Activated naive CD8-positive, alpha-beta T cell (primary cell): ENCODE data around the gene DOLPP1.
"Not testable (repeated sequence)": the region's sequence is repeated elsewhere in the genome, so short reads cannot be mapped to it uniquely, and the experiment has no call there.

Experiments
- H3K27ac Mint-ChIP-seq: one replicate; pipeline ENCODE4 v1.8.0; 2021; ENCODE audit warnings: mixed read lengths
- H3K27me3 Mint-ChIP-seq: one replicate; pipeline ENCODE4 v1.8.0; 2021; ENCODE audit warnings: mixed read lengths
- H3K36me3 Mint-ChIP-seq: one replicate; pipeline ENCODE4 v1.8.0; 2021; ENCODE audit warnings: mixed read lengths
- H3K4me1 Mint-ChIP-seq: one replicate; pipeline ENCODE4 v1.8.0; 2021; ENCODE audit warnings: low read depth, mixed read lengths
- H3K4me3 Mint-ChIP-seq: one replicate; pipeline ENCODE4 v1.8.0; 2021; ENCODE audit warnings: mild to moderate bottlenecking, mixed read lengths
- H3K9me3 Mint-ChIP-seq: one replicate; pipeline ENCODE4 v1.8.0; 2021; ENCODE audit warnings: low read depth, mixed read lengths

The DOLPP1 gene

DNA sequence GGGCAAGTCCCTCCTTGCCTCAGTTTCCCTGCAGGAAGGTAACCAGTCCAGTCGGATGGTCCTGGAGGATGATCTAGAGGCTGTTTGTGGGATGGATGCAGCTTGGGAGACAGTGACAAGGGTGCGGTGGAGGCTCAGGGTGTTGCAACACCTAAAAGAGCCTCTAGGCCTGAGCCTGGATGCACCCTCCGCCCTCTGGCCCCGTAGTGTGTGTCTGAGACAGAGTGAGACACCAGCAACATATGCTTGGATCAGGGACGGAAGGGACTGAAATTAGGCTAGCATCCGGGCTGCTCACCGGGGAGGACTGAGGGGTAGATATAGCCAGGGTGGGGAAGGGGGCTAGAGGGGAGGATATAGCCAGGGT lies 28.6 kb downstream of the DOLPP1 start:
- Mint-ChIP-seq H3K27me3 (no peaks in the 10 kb centered on the region), H3K9me3 (no peaks in the 10 kb centered on the region), H3K4me1 (peaks cover 25% of the 10 kb centered on the region), H3K4me3 (peak overlapping the region; percentile 74), H3K36me3 (no peaks in the 10 kb centered on the region), H3K27ac (no peak overlapping the region)

DNA sequence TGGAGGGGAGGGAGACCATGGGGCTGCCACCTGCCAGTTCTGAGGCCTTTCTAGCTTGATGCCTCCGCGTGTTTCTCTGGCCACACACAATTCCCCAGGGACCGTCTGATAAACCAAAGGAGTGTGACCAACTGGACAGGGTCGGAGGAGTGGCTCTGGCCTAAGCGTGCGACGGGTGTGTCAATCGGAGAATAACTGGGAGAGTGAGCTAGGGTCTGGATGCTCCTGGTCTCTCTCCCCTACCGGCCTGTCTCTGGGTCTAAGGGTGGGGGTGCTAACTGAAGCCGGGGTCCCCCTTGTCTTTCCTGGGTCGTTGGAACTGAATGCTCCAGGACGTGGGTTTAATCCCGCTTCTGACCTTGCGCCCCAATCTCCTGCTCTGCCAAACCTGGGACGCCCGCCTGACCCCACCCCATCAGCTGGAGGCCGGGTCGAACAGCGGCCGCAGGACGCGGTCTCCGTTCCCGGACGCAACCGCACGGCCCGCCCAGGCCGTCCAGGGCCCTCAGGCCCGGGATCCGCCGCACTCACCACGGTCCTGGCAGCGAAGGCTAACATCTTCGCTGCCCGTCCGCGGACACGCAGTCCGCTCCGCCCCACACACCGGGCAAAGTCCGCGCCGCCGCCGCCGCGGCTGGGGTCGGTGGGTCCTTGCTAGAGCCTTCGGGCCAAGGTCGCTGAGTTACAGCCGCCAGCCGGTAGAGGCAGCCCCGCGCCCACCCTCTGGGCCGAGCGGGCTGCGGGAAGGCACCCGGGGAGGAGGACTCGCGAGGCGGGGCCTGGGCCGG lies 29.2 kb downstream of the DOLPP1 start:
- no peaks in the 10 kb centered on the region for H3K9me3 Mint-ChIP-seq
- H3K27ac Mint-ChIP-seq = no peak overlapping the region
- H3K4me1 Mint-ChIP-seq = peaks cover 31% of the 10 kb centered on the region
- H3K4me3 Mint-ChIP-seq = peak overlapping the region; percentile 64
- no peaks in the 10 kb centered on the region for H3K27me3 Mint-ChIP-seq
- H3K36me3 Mint-ChIP-seq = no peaks in the 10 kb centered on the region

DNA sequence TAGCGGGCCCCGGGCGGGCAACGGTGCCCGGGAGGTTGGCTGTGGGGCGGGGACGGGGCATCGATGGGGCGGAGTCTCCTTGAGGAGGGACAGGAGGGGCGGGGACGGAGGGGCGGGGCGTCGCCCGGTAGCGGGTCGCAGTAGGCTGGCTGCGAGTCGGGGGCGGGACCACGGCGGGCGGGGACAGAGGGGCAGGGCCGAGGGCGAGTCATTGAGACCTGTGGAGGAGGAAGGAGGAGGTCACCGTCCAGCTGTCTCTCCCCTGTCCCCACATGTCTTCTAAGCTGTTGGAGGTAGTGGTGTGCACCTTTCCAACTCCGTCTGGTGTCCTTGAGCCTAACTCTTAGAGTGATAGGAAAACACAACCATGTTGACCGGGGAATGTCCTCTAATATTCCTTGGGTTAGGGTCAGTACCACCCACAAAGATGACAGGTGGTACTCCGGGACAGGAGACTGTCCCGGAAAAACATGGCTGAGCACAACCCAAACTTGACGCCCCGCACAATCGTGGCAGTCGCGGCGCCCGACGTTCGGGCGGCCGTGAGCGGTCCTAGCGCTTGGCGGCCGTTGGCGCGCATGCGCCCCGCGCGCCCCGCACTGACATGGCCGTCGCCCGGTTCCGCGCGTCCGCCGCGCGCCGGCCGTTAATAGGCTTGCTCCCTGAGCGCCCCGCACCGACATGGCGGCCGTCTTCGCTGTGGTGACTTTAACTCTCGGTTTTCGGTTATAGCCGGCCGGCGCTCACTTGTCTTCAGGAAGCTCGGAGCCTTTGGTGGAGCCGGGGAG lies 30.0 kb downstream of the DOLPP1 start, which contains the start of the genes CRAT and PTPA:
Gene CRAT (minus strand): TSS at position 54 of the 788 bp plus-strand sequence. CDS start 284 bp downstream, outside the sequence.
Gene PTPA (plus strand): TSS at position 676 of the 788 bp plus-strand sequence. CDS start 186 bp downstream, outside the sequence.
- Mint-ChIP-seq H3K4me1 (peaks cover 36% of the 10 kb centered on the region), H3K36me3 (no peaks in the 10 kb centered on the region), H3K27ac (peak within 1 kb of the TSS; percentile 92), H3K27me3 (no peaks in the 10 kb centered on the region), H3K4me3 (peak within 1 kb of the TSS; percentile 94), H3K9me3 (no peaks in the 10 kb centered on the region)

DNA sequence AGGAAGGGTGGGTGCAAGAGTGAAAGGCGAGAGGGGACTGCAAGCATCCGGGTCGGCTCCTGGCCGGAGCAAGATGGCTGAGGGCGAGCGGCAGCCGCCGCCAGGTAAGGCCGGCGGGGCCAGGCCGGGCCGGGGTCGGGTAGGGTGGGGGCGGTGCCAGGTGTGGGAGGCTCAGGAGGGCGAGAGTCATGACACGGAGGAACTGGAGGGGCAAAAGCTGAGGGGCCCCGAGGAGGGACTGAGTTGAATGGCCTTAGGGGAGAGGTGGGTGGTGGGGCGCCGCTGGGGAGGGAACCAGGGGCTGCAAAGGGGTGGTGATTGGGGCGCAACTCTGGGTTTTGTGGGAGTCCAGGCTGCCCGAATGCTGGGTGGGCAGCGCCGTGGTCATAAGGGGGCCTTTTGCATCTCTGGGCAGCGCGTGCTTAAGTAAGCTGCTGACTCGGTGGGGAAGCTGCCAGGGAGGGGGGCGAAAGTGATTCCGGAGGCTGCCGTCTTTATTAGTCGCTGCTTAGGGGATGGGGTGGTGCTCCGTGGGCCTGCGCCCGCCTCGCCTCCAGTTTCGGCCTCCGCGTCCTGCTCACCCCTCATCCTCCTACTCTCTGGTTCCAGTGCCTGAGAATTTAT lies 30.7 kb downstream of the DOLPP1 start:
- no peaks in the 10 kb centered on the region for H3K36me3 Mint-ChIP-seq
- peak overlapping the region; percentile 89 for H3K27ac Mint-ChIP-seq
- peaks cover 36% of the 10 kb centered on the region for H3K4me1 Mint-ChIP-seq
- H3K9me3 Mint-ChIP-seq = no peaks in the 10 kb centered on the region
- no peaks in the 10 kb centered on the region for H3K27me3 Mint-ChIP-seq
- H3K4me3 Mint-ChIP-seq = peak overlapping the region; percentile 94

DNA sequence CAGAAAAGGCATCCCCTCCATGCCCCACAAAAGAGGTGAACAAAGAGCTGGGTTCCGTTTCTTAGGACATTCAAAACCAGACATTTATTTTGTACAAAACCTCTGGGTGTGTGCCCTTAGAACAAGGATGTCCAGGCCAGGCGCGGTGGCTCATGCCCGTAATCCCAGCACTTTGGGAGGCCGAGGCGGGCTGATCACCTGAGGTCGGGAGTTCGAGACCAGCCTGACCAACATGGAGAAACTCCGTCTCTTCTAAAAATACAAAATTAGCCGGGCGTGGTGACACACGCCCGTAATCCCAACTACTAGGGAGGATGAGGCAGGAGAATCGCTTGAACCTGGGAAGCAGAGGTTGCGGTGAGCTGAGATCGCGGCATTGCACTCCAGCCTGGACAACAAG lies 31.6 kb downstream of the DOLPP1 start:
- H3K9me3 Mint-ChIP-seq, H3K27me3 Mint-ChIP-seq, H3K27ac Mint-ChIP-seq, H3K36me3 Mint-ChIP-seq: not testable (repeated sequence)
- peaks cover 36% of the 10 kb centered on the region for H3K4me1 Mint-ChIP-seq
- H3K4me3 Mint-ChIP-seq = peak overlapping the region; percentile 94

DNA sequence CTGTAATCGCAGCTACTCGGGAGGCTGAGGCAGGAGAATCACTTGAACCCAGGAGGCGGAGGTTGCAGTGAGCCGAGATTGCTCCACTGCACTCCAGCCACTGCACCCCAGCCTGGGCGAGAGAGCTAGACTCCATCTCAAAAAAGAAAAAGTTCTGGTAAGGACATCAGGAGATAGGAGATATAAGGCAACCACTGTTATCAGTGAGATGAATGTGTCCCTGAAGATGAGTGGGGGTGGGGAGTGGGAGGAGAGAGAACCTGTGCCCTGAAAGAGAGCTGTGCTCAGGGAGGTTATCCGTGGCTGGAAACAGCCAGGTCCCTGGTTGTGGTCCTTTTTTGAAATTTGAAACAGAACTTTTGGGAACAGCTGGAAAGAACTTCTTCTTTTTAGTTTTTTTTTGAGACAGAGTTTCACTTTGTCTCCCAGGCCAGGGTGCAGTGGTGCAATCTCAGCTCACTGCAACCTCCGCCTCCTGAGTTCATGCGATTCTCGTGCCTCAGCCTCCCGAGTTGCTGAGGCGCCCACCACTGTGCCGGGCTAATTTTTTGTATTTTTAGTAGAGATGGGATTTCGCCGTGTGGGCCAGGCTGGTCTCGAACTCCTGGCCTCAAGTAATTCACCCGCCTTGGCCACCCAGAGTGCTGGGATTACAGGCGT lies 32.9 kb downstream of the DOLPP1 start:
- Mint-ChIP-seq H3K9me3 (no peaks in the 10 kb centered on the region), H3K36me3 (no peaks in the 10 kb centered on the region), H3K4me3 (no peak overlapping the region), H3K4me1 (peaks cover 36% of the 10 kb centered on the region), H3K27ac (no peak overlapping the region), H3K27me3 (no peaks in the 10 kb centered on the region)

DNA sequence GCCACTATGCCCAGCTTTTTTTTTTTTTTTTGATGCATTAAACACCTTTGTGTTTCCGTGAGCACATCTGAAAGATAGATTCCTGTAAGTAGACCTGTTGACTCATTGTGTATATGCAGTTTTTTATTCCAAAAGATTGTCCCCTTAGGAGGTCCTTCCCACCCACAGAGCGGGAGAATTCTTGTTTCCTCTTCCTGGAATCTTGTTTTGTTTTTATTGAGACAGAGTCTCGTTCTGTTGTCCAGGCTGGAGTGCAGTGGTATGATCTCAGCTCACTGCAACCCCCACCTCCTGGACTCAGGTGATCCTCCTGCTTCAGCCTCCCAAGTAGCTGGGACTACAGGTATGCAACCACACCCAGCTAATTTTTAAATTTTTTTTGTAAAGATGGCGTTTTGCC lies 37.9 kb downstream of the DOLPP1 start:
- Mint-ChIP-seq H3K27me3 (no peaks in the 10 kb centered on the region), H3K9me3 (no peaks in the 10 kb centered on the region), H3K27ac (no peak overlapping the region), H3K4me3 (no peak overlapping the region), H3K4me1 (peaks cover 17% of the 10 kb centered on the region), H3K36me3 (peaks cover 3% of the 10 kb centered on the region)

DNA sequence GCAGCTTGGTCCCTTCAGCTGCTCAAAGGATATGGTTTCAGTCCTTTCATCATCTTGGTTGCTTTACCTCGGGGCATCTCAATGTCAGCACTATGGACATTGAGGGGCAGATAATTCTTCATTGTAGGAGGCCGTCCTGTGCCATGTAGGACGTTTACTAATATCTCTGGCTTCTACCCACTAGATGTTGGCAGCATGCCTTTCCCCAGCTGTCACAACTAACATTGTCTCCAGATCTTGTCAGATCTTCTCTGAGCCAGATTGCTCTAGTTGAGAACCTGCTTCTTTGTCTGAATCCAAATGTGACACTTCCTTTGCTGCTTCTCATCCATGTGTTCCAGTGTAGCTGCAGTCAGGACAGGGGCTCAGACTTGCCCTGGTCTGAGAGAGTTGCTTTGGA lies 40.6 kb downstream of the DOLPP1 start:
- no peak overlapping the region for H3K27ac Mint-ChIP-seq
- peaks cover 5% of the 10 kb centered on the region for H3K36me3 Mint-ChIP-seq
- H3K4me1 Mint-ChIP-seq = no peaks in the 10 kb centered on the region
- no peaks in the 10 kb centered on the region for H3K9me3 Mint-ChIP-seq
- H3K27me3 Mint-ChIP-seq = no peaks in the 10 kb centered on the region
- no peak overlapping the region for H3K4me3 Mint-ChIP-seq

DNA sequence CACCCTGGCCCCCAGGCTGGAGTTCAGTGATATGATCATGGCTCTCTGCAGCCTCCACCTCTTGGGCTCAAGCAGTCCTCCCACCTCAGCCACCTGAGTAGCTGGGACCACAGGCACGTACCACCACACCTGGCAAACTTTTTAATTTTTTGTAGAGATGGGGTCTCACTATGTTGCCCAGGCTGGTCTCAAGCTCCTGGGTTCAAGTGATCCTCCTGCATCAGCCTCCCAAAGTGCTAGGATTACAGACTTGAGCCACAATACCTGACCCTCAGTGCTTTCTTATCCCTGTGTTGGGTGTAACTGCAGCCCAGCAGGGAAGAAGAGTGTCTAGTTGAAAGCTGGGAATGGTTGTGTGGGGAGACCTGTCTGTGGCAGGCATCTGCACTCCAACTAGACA lies 41.2 kb downstream of the DOLPP1 start:
- H3K36me3 Mint-ChIP-seq = peaks cover 5% of the 10 kb centered on the region

DNA sequence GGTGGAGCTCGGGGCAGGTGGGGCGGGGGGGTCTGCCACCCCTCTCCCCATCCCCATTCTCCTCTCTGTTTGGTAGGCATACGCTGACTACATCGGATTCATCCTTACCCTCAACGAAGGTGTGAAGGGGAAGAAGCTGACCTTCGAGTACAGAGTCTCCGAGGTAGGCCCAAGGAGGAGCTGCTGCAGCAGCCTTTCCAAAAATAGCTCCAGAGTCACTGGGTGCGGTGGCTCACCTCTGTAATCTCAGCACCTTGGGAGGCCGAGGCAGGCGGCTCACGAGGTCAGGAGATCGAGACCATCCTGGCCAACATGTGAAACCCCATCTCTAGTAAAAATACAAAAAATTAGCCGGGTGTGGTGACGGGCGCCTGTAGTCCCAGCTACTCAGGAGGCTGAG lies 42.1 kb downstream of the DOLPP1 start:
- not testable (repeated sequence) for H3K27me3 Mint-ChIP-seq, H3K4me1 Mint-ChIP-seq, H3K9me3 Mint-ChIP-seq, H3K4me3 Mint-ChIP-seq, H3K27ac Mint-ChIP-seq, H3K36me3 Mint-ChIP-seq

More for the DNA sequence above, 41.2 kb downstream of the DOLPP1 start:
- Mint-ChIP-seq H3K9me3 (no peaks in the 10 kb centered on the region), H3K27me3 (no peaks in the 10 kb centered on the region), H3K4me1 (no peaks in the 10 kb centered on the region), H3K4me3 (no peak overlapping the region), H3K27ac (no peak overlapping the region)

DNA sequence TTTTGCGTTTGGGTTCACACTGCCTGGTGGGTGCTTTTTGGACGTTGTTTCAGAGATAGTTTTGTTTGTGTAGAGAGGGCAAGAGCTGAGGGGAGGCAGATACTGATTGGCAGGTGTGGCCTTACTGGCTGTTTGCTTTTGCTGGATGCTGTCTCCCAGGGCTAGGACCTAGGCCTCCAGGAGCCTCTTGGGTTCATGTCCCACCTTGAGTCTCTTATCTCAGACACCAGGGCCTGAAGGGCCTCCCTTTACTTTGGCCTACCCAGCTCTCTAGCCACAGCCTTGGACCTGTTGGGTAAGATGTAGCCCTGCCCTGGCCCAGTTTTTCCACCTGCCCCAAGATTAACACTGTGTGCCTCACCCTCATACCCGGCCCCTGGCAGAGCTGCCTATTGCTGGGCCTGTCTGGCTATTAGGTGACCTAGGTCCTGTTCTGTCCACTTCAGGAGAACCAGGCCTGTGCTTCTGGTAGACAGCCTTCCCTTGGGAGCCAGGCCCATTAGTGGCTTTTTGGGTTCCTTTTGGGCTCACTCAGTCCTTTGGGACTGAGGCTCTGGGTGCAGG lies 43.7 kb downstream of the DOLPP1 start:
- Mint-ChIP-seq H3K4me1 (no peaks in the 10 kb centered on the region), H3K36me3 (peaks cover 7% of the 10 kb centered on the region), H3K27me3 (no peaks in the 10 kb centered on the region), H3K9me3 (no peaks in the 10 kb centered on the region), H3K4me3 (no peak overlapping the region), H3K27ac (no peak overlapping the region)

DNA sequence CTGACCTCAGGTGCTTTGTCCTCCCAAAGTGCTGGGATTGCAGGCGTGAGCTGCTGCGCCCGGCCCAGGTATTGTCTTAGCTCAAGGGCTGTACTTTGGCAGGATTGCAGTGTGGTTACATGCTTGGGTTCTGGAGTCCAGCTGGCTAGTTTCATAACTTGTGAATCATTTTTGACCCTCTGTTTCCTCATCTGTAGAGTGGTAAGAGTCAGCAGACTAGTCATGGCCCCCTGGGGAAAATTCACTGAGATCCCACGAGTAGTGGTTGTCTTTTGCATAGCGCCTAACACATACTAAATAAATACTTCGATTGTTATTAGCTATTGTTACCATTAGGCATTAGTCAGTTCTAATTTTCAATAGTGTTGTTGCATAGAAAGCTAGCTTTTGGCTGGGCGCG lies 44.6 kb downstream of the DOLPP1 start:
- Mint-ChIP-seq H3K27me3 (no peaks in the 10 kb centered on the region), H3K4me3 (no peak overlapping the region), H3K27ac (no peak overlapping the region), H3K4me1 (no peaks in the 10 kb centered on the region), H3K9me3 (no peaks in the 10 kb centered on the region), H3K36me3 (peaks cover 7% of the 10 kb centered on the region)

DNA sequence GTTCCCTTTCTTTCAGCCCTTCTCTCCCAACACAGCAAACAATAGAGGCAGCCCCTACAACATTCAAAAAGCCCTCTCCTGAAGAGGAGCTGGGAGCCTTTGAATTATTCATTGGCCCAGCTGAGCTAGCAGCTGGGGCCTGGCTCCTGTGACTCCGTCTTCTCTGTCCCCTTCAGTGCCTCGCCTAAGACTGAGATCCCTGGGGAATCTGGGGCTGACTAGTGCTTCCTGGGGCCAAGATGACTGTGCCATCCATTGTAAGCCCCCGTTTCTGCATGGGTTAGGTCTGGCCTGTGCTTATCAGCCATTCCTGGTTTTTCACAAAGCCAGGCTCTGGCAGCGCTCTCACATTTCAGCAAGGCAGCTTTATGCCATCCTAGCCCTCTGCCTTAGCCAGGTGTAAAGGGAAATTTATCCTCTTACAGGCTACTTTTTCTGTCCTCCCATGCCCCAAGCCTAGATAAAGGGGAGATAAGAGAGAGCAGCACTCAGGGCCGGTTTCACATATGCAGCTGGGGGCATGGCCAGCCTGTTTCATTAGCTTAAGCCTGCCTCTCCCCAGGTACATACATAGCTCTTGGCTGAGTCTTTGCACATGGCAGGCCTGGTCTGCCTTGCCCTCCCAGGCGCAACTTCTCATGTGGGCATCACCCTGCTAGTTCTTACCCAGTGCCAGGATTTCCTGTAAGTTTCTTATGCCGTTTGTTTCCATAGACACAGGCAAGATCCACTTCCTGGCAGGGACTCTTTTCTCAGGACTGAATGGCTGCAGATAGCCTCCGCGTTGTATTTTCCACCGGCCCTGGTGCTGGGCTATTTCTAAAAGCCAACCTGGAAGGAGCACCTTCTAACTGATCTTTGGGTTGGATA lies 46.1 kb downstream of the DOLPP1 start:
- Mint-ChIP-seq H3K36me3 (peaks cover 8% of the 10 kb centered on the region), H3K4me3 (no peak overlapping the region), H3K4me1 (peaks cover 5% of the 10 kb centered on the region), H3K27me3 (no peaks in the 10 kb centered on the region), H3K9me3 (no peaks in the 10 kb centered on the region), H3K27ac (no peak overlapping the region)

DNA sequence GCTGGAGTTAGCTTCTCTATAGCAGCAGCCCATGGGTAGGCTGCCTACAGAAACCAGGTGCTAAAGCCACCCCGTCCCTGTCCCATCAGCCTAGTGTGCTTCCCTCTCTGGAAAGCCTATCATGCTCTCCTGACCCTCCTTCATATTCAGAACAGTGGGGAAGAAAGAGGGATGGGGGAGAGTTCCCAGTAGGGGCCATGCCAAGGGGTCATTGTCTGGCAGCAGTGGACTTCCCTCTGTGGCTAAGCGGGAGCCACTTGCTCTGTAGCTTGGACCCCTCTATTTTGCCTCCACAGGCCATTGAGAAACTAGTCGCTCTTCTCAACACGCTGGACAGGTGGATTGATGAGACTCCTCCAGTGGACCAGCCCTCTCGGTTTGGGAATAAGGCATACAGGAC lies 47.8 kb downstream of the DOLPP1 start:
- Mint-ChIP-seq H3K9me3 (no peaks in the 10 kb centered on the region), H3K27me3 (no peaks in the 10 kb centered on the region), H3K4me3 (no peak overlapping the region), H3K27ac (no peak overlapping the region), H3K4me1 (peaks cover 5% of the 10 kb centered on the region), H3K36me3 (peaks cover 11% of the 10 kb centered on the region)
